IgD-negative memory B cell (primary cell): ENCODE results near the gene TEN1. TPM values are rescaled to one million over a fixed set of nuclear protein-coding genes. Genes with fewer than 3 reads are reported as not detected.
"Not testable (repeated sequence)": the region's sequence is repeated elsewhere in the genome, so short reads cannot be mapped to it uniquely, and the experiment has no call there.

Experiments used
- H3K27ac Mint-ChIP-seq, 3 donors: one replicate each; pipeline ENCODE4 v1.8.0; 2020 to 2022; ENCODE audit warnings: mild to moderate bottlenecking in 3 of 3, mixed read lengths in 3 of 3, moderate library complexity in 1 of 3
- H3K27me3 Mint-ChIP-seq: one replicate; pipeline ENCODE4 v1.8.0; 2021; ENCODE audit warnings: mixed read lengths
- H3K36me3 Mint-ChIP-seq: one replicate; pipeline ENCODE4 v1.8.0; 2020; ENCODE audit warnings: mild to moderate bottlenecking, mixed read lengths
- H3K4me1 Mint-ChIP-seq, 3 donors: one replicate each; pipeline ENCODE4 v1.8.0; 2020 to 2022; ENCODE audit warnings: mixed read lengths in 3 of 3, mild to moderate bottlenecking in 1 of 3
- H3K4me3 Mint-ChIP-seq, 4 donors: one replicate each; pipeline ENCODE4 v1.8.0; 2020 to 2022; ENCODE audit warnings: mild to moderate bottlenecking in 4 of 4, mixed read lengths in 4 of 4, moderate library complexity in 3 of 4
- H3K9me3 Mint-ChIP-seq, 3 donors: one replicate each; pipeline ENCODE4 v1.8.0; 2020 to 2021; ENCODE audit warnings: mixed read lengths in 3 of 3, mild to moderate bottlenecking in 1 of 3
- polyA plus RNA-seq: library from polyadenylated mRNA; unstranded; fragments of 300-500 nt; fragmentation: Illumina TruSeq; gene quantifications from one replicate; pipeline ENCODE4 v1.2.3, GENCODE V29; 2021

The TEN1 gene
- polyA plus RNA-seq, 1 donor from 2014 or later = 27.0 TPM

DNA sequence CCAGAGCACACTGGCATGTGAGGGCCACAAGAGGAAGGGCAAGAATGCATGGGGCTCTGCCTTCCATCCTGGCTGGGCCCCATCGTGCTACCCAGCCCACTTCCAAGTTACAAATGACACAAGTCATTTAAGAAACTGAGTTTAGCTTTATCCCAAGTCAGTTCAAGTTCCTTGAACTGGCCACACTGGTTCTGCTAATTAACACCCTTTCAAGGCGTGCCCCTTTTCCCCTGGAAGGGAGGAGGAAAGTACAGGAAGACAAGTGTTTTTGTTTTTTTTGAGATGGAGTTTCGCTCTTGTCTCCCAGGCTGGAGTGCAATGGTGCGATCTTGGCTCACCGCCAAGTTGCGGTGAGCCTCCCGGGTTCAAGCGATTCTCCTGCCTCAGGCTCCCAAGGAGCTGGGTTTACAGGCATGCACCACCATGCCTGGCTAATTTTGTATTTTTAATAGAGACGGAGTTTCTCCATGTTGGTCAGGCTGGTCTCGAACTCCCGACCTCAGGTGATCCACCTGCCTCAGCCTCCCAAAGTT, 65.5 kb downstream of the TEN1 start:
- H3K27ac Mint-ChIP-seq, H3K9me3 Mint-ChIP-seq, H3K27me3 Mint-ChIP-seq, H3K36me3 Mint-ChIP-seq, H3K4me1 Mint-ChIP-seq, H3K4me3 Mint-ChIP-seq: not testable (repeated sequence)

DNA sequence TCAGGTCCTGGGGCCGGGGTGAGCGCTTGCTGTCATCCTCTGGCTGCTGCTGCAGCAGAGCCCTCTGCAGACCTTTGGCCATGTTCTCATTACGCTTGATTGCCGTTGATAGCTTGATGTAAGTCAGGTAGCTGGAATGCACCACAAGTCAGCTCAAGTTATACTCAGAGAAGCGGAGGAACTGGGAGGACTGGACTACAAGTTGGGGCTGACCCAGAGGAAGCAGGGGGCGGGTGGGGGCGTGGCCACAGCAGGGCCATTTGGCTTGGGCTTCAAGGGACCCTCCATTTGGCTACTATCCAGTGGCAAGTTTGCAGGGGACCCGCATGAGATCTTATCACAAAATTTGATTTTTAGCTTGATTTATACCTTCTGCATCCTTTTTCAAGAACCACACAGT, 67.0 kb downstream of the TEN1 start:
- H3K4me1 Mint-ChIP-seq = peaks cover 5 to 6% (median 6%) of the 10 kb centered on the region in 3 donors
- no peak overlapping the region for H3K27ac Mint-ChIP-seq
- H3K9me3 Mint-ChIP-seq = no peaks in the 10 kb centered on the region
- no peak overlapping the region for H3K4me3 Mint-ChIP-seq
- no peaks in the 10 kb centered on the region for H3K36me3 Mint-ChIP-seq
- H3K27me3 Mint-ChIP-seq = no peaks in the 10 kb centered on the region

DNA sequence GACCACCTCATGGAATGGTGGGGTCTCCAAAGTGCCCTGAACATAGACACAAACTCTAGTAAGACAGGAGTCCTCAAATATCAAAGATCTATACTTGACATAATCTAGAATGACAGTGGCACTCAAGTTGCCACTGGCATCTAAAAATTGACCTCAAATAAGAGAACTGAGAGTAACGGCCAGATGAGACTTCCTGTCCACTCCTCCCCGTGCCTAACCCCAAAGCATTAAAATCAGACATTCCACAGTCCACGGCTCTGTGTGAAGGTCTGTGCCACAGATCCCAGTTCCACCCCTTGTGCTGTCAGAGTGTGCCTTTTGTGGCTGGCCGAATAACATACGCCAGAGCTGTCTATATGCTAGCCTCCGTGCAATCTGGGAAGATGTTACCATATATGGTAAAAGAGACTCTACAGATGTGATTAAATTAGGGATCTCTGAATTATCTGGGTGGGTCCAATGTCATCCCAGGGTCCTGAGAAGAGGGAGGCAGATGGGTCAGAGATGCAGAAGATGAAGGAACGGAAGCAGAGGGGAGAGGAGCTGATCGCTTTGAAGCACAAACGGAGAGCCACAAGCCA, 69.1 kb downstream of the TEN1 start:
- no peaks in the 10 kb centered on the region for H3K27me3 Mint-ChIP-seq
- no peak overlapping the region for H3K4me3 Mint-ChIP-seq
- H3K36me3 Mint-ChIP-seq = no peaks in the 10 kb centered on the region
- H3K4me1 Mint-ChIP-seq = peaks cover 6 to 7% (median 6%) of the 10 kb centered on the region in 3 donors
- no peaks in the 10 kb centered on the region for H3K9me3 Mint-ChIP-seq
- peak overlapping the region in 1 of 3 donors; percentile 7 for H3K27ac Mint-ChIP-seq

DNA sequence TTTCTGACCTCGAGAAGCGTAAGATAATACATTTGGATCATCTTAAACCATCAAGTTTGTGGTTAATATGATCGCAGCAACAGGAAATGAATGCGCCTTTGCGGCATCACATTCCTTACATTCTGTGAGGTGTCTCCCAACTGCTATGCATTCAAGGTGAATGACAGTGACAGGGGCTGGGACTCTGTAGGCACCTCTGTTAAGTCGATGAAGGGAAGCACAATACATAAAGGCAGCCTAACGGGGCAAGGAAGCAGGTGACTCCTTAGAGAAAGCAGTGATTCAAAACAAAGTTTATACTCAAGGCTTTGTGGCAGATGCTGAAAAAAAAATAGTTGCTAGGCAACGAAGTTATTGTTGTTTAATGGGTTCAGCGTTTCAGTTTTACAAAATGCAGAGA, 69.7 kb downstream of the TEN1 start:
- no peak overlapping the region for H3K27ac Mint-ChIP-seq
- no peaks in the 10 kb centered on the region for H3K9me3 Mint-ChIP-seq
- no peaks in the 10 kb centered on the region for H3K27me3 Mint-ChIP-seq
- peaks cover 6 to 7% (median 6%) of the 10 kb centered on the region in 3 donors for H3K4me1 Mint-ChIP-seq
- no peaks in the 10 kb centered on the region for H3K36me3 Mint-ChIP-seq
- H3K4me3 Mint-ChIP-seq = no peak overlapping the region

DNA sequence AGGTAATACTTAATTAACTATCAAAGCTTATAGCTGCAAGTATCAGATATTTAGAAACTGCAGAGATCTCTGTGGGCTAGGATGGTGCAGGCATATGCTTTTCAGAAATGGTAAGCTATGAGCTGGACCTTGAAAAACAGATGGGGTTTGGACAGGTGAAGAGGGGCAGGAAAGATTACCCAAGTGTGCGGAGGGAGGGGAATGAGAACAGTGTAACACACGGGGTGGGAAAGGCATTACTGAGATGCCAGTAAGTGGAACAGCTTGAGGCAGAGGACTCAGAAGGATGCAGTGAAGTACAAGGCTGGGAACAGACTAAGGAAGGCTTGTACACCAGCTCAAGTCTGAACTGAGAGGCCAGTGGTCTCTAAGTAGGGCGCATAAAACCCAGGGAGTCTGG, 70.2 kb downstream of the TEN1 start:
- Mint-ChIP-seq H3K27me3 (no peaks in the 10 kb centered on the region), H3K4me3 (no peak overlapping the region), H3K36me3 (no peaks in the 10 kb centered on the region), H3K4me1 (peaks cover 6 to 7% (median 6%) of the 10 kb centered on the region in 3 donors), H3K9me3 (no peaks in the 10 kb centered on the region), H3K27ac (no peak overlapping the region)

DNA sequence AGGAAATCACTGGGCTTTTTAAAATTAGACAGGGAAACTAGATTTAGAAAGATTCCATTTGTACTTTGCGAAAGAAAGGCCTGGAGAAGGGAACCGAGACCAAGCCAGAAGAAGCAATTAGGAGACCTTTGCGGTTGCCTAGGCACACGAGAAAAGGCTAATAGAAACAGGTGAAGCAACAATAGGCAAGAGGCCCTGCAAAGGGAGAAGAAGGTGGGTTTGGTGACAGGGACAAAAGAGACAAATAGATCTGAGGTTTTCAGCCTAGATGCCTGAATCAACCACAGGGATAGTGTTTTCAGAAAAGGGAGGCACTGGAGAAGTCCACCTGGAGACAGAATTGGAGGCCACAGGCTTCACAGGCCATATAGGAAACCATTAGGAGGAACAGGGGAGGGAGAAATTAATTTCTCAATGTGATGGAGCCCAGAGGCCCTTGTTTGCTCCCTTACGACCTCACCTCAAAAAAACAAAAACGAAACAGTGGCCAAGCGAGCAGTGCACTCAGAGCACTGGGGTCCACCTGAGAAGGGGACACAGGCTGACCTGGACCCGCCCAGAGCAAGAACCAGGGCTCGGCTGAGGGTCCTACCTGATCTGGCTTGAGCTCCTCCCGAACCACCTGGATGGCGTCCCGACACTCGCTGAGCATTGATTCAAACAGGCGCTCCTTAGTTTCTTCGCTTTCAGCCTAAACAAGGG, 70.9 kb downstream of the TEN1 start:
- Mint-ChIP-seq H3K27me3 (no peaks in the 10 kb centered on the region), H3K4me1 (peaks cover 6 to 7% (median 6%) of the 10 kb centered on the region in 3 donors), H3K27ac (peak overlapping the region in 1 of 3 donors; percentile 13), H3K4me3 (no peak overlapping the region), H3K9me3 (no peaks in the 10 kb centered on the region), H3K36me3 (no peaks in the 10 kb centered on the region)

Other genes with a start within 250 kb of the TEN1 start
- 18.6 TPM for gene GALK1, start 214.0 kb upstream of the TEN1 start, polyA plus RNA-seq
- 28.6 TPM for gene UNK, start 194.4 kb upstream of the TEN1 start, polyA plus RNA-seq
- 42.0 TPM for gene UNC13D, start 134.8 kb upstream of the TEN1 start, polyA plus RNA-seq
- gene WBP2, start 123.9 kb upstream of the TEN1 start, polyA plus RNA-seq = 131 TPM
- gene TRIM47, start 100.7 kb upstream of the TEN1 start, polyA plus RNA-seq = 12.4 TPM
- gene TRIM65, start 82.3 kb upstream of the TEN1 start, polyA plus RNA-seq = 25.0 TPM
- 77.5 TPM for gene MRPL38, start 74.4 kb upstream of the TEN1 start, polyA plus RNA-seq
- 1.9 TPM for gene FBF1, start 38.2 kb upstream of the TEN1 start, polyA plus RNA-seq
- 19.3 TPM for gene ACOX1, start 74 bp upstream of the TEN1 start, polyA plus RNA-seq
- gene CDK3, start 21.6 kb downstream of the TEN1 start, polyA plus RNA-seq = 0.71 TPM
- gene EVPL, start 48.1 kb downstream of the TEN1 start, polyA plus RNA-seq = not detected
- 58.7 TPM for gene SRP68, start 93.3 kb downstream of the TEN1 start, polyA plus RNA-seq
- 0.21 TPM for gene GALR2, start 95.5 kb downstream of the TEN1 start, polyA plus RNA-seq
- 1.6 TPM for gene ZACN, start 99.9 kb downstream of the TEN1 start, polyA plus RNA-seq
- 52.7 TPM for gene EXOC7, start 124.5 kb downstream of the TEN1 start, polyA plus RNA-seq
- not detected for gene FOXJ1, start 162.0 kb downstream of the TEN1 start, polyA plus RNA-seq